K562 (cell line): ENCODE measurements around the gene C2orf92.

ENCODE experiments used
- BHLHE40 ChIP-seq: IDR thresholded peaks from 2 replicates; pipeline ENCODE4 v1.6.1; 2011; ENCODE audit warnings: low read length, improper control_type of control experiment
- EZH2 ChIP-seq: IDR thresholded peaks from 2 replicates; pipeline ENCODE4 v1.6.1; 2012; ENCODE audit warnings: low read depth, mild to moderate bottlenecking, inconsistent platforms, low read length, borderline replicate concordance
- FOXA1 ChIP-seq: fragments of 450-650 bp; IDR thresholded peaks from 2 replicates; pipeline ENCODE4 v1.6.1; 2016; ENCODE audit warnings: mild to moderate bottlenecking, borderline replicate concordance
- TAF1 ChIP-seq: IDR thresholded peaks from 2 replicates; pipeline ENCODE4 v1.6.1; 2011; ENCODE audit warnings: mild to moderate bottlenecking, low read length, moderate library complexity; ENCODE audit not compliant: insufficient read depth, control insufficient read depth, severe bottlenecking; ENCODE audit errors: extremely low read depth
- TF ChIP-seq, protein P1 (sequence below): sonication (generic); formaldehyde crosslinking; IDR thresholded peaks from 2 replicates; pipeline ENCODE4 v1.8.1; 2023; ENCODE audit warnings: mild to moderate bottlenecking, missing genetic modification reagents

DNA sequence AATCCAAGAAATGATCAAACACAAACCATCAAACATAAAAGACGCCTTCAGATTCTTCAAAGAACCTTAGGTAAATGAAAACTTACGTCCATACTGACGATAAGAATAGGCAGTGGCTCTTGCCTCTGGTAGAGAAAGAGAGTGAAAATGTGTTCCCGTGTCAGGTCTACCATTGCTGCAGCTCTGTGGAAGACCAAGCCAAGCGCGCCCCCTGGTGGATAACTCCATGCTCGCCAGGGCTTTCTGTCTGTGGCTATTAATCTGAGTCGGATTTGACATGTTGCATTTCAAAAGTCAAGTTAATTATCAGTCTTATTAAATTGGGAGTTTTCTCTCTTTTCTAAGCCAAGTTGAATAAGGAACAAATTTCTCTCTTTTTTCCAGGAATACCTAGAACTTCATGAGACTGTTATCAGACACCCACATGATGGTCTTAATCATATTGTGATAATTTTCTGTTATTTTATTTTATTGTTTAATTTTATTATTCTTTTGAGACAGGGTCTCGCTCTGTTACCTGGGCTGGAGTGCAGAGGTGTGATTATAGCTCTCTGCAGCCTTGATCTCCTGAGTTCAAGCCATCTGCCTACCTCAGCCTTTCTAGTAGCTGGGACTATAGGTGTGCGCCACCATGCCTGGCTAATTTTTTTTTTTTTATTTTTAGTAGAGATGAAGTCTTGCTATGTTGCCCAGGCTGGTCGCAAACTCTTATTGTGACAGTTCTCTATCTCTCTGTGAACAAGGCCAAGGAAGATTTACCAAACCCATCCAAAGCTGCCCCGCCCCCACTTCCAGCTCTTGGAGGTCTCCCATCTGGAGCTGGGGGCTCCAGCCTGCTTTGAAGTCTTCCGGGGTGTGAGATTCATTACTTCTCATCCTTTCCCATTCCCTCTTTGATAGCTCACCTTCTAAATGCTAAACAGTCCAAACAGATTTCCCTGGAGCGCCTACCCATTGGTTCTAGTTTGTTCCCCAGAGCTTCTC, 28.0 kb downstream of the C2orf92 start:
- TF ChIP-seq TAF1: no peak
- TF ChIP-seq BHLHE40: no peak
- TF ChIP-seq, protein P1, sequence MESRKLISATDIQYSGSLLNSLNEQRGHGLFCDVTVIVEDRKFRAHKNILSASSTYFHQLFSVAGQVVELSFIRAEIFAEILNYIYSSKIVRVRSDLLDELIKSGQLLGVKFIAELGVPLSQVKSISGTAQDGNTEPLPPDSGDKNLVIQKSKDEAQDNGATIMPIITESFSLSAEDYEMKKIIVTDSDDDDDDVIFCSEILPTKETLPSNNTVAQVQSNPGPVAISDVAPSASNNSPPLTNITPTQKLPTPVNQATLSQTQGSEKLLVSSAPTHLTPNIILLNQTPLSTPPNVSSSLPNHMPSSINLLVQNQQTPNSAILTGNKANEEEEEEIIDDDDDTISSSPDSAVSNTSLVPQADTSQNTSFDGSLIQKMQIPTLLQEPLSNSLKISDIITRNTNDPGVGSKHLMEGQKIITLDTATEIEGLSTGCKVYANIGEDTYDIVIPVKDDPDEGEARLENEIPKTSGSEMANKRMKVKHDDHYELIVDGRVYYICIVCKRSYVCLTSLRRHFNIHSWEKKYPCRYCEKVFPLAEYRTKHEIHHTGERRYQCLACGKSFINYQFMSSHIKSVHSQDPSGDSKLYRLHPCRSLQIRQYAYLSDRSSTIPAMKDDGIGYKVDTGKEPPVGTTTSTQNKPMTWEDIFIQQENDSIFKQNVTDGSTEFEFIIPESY: no peak
- TF ChIP-seq FOXA1: no peak
- TF ChIP-seq EZH2: no peak
